ENCODE measurements around the gene FAM47E.

DNA sequence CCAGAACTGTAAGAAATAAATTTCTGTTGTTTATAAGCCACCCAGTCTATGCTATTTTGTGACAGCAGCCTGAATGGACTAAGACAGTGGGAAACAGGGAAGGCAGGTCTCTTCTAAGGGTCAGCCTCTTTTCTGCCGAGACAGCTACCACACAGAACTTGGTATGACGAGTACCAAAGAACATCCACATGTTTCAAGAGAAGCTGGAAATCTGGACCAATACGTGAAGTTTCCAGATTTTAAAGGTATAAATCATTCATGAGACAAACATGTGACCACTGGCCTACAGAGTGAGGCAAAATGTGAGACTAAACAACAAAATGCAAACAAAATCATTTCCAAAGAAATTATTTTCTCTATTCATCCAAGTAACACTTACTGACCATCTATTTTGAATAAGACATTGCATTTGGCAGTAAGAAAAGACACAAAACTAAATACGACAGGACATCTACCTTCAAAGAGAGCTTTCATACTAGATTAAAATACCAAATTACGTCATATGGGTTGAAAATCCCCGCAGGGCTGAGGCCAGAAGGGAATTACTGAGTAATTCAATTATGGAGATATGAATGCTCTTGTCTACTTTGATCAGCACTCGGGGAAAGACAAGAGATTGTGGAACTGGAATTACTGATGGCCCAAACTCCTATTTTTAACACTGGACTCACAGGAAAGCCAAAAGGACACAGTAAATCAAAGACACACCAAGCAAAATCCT lies 45.1 kb upstream of the FAM47E start:
- TF ChIP-seq, protein P1, sequence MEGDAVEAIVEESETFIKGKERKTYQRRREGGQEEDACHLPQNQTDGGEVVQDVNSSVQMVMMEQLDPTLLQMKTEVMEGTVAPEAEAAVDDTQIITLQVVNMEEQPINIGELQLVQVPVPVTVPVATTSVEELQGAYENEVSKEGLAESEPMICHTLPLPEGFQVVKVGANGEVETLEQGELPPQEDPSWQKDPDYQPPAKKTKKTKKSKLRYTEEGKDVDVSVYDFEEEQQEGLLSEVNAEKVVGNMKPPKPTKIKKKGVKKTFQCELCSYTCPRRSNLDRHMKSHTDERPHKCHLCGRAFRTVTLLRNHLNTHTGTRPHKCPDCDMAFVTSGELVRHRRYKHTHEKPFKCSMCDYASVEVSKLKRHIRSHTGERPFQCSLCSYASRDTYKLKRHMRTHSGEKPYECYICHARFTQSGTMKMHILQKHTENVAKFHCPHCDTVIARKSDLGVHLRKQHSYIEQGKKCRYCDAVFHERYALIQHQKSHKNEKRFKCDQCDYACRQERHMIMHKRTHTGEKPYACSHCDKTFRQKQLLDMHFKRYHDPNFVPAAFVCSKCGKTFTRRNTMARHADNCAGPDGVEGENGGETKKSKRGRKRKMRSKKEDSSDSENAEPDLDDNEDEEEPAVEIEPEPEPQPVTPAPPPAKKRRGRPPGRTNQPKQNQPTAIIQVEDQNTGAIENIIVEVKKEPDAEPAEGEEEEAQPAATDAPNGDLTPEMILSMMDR (tag by site-specific recombination; IDR thresholded peaks at IDR 0.05): no peak
- no peak for TF ChIP-seq ZNF629 (tag by site-specific recombination; IDR thresholded peaks at IDR 0.05)
- TF ChIP-seq ZNF664 (tag by site-specific recombination; IDR thresholded peaks at IDR 0.05): no peak
- TF ChIP-seq, protein P2, sequence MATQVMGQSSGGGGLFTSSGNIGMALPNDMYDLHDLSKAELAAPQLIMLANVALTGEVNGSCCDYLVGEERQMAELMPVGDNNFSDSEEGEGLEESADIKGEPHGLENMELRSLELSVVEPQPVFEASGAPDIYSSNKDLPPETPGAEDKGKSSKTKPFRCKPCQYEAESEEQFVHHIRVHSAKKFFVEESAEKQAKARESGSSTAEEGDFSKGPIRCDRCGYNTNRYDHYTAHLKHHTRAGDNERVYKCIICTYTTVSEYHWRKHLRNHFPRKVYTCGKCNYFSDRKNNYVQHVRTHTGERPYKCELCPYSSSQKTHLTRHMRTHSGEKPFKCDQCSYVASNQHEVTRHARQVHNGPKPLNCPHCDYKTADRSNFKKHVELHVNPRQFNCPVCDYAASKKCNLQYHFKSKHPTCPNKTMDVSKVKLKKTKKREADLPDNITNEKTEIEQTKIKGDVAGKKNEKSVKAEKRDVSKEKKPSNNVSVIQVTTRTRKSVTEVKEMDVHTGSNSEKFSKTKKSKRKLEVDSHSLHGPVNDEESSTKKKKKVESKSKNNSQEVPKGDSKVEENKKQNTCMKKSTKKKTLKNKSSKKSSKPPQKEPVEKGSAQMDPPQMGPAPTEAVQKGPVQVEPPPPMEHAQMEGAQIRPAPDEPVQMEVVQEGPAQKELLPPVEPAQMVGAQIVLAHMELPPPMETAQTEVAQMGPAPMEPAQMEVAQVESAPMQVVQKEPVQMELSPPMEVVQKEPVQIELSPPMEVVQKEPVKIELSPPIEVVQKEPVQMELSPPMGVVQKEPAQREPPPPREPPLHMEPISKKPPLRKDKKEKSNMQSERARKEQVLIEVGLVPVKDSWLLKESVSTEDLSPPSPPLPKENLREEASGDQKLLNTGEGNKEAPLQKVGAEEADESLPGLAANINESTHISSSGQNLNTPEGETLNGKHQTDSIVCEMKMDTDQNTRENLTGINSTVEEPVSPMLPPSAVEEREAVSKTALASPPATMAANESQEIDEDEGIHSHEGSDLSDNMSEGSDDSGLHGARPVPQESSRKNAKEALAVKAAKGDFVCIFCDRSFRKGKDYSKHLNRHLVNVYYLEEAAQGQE (tag by site-specific recombination; IDR thresholded peaks at IDR 0.05): no peak
- TF ChIP-seq ZNF391 (tag by site-specific recombination; IDR thresholded peaks at IDR 0.05; ENCODE audit: borderline replicate concordance, low read depth): no peak
- no peak for TF ChIP-seq ZNF10 (tag by site-specific recombination; IDR thresholded peaks at IDR 0.05)
- TF ChIP-seq ZNF274 (IDR thresholded peaks at IDR 0.05; ENCODE audit: low read length): no peak
- TF ChIP-seq ZNF274 (tag by site-specific recombination; IDR thresholded peaks at IDR 0.05; ENCODE audit: borderline replicate concordance): no peak
- no peak for TF ChIP-seq ZNF2 (tag by site-specific recombination; IDR thresholded peaks at IDR 0.05)
- TF ChIP-seq, protein P3, sequence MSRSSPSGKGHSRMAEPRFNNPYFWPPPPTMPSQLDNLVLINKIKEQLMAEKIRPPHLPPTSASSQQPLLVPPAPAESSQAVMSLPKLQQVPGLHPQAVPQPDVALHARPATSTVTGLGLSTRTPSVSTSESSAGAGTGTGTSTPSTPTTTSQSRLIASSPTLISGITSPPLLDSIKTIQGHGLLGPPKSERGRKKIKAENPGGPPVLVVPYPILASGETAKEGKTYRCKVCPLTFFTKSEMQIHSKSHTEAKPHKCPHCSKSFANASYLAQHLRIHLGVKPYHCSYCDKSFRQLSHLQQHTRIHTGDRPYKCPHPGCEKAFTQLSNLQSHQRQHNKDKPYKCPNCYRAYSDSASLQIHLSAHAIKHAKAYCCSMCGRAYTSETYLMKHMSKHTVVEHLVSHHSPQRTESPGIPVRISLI (tag by site-specific recombination; IDR thresholded peaks at IDR 0.05): no peak
- TF ChIP-seq, protein P4, sequence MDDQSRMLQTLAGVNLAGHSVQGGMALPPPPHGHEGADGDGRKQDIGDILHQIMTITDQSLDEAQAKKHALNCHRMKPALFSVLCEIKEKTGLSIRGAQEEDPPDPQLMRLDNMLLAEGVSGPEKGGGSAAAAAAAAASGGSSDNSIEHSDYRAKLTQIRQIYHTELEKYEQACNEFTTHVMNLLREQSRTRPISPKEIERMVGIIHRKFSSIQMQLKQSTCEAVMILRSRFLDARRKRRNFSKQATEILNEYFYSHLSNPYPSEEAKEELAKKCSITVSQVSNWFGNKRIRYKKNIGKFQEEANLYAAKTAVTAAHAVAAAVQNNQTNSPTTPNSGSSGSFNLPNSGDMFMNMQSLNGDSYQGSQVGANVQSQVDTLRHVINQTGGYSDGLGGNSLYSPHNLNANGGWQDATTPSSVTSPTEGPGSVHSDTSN (CRISPR knock-in tag; IDR thresholded peaks at IDR 0.05): no peak
- TF ChIP-seq ZNF404 (tag by site-specific recombination; IDR thresholded peaks at IDR 0.05): no peak
- TF ChIP-seq, protein P5, sequence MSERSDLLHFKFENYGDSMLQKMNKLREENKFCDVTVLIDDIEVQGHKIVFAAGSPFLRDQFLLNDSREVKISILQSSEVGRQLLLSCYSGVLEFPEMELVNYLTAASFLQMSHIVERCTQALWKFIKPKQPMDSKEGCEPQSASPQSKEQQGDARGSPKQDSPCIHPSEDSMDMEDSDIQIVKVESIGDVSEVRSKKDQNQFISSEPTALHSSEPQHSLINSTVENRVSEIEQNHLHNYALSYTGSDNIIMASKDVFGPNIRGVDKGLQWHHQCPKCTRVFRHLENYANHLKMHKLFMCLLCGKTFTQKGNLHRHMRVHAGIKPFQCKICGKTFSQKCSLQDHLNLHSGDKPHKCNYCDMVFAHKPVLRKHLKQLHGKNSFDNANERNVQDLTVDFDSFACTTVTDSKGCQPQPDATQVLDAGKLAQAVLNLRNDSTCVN (tag by site-specific recombination; optimal IDR thresholded peaks at IDR 0.05): no peak
- no peak for TF ChIP-seq PRDM1 (tag by site-specific recombination; IDR thresholded peaks at IDR 0.05)
- no peak for TF ChIP-seq ZNF292 (tag by site-specific recombination; IDR thresholded peaks at IDR 0.05; ENCODE audit: borderline replicate concordance, low read depth)

Measured in HEK293 (cell line).